Ovary (tissue), 3 donors: ENCODE data around the gene ASB1.

Experiments used
- EP300 ChIP-seq: sonication (generic); formaldehyde crosslinking; IDR thresholded peaks from one replicate; pipeline ENCODE4 v1.6.1; 2017; ENCODE audit warnings: antibody characterized with exemption
- POLR2A ChIP-seq: fragments of 450-650 bp; IDR thresholded peaks from one replicate; pipeline ENCODE4 v1.6.1; 2017; ENCODE audit warnings: antibody characterized with exemption, mild to moderate bottlenecking, moderate library complexity
- TF ChIP-seq, protein P1 (sequence below), 3 donors: fragments of 450-650 bp in 2 of 3; fragments of 200-600 bp in 1 of 3; IDR thresholded peaks; one replicate each; pipeline versions ENCODE4 v1.5.1 to v1.8.0; 2016 to 2022; ENCODE audit warnings: antibody characterized with exemption in 3 of 3, mild to moderate bottlenecking in 1 of 3
- donor health status: DM: no; HTN: no; CAD: no.

DNA sequence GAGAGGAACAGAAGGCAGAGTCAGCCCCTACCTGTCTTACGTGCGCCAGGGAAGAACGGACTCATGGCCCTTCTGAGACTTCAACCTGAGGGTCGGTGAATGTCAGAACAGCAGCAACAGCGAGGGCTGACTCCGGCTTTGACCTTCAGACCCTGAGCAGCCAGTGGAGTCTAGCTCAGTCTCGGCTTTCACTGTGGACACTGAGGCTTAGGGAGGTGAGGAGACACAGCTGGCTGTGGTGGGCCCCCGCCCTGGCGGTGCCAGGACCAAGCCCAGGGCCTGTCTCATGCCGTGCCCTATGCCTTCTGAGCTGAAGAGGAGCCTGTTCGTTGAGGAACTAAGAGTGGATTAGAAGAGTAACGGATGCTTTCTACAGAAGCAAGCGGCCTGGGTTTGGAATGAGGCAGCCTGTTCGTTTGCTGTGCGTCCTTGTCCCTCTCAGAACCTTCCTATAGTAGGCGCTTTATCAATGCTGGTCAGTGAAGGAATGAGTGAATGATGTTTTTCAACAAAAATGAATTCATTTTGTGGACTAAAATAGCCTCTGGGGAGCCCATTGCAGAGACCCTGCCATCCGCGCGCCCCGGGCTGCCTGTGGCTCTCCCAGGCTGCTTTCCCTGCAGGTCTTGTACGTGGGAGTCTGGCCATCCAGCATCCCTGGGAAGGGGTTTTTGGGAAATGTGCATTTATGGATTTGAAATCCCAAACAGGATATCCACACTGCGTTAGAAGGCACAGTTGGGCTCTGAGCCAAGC, 38.9 kb downstream of the ASB1 start:
- TF ChIP-seq POLR2A (no peak), EP300 (no peak)
- TF ChIP-seq, protein P1, sequence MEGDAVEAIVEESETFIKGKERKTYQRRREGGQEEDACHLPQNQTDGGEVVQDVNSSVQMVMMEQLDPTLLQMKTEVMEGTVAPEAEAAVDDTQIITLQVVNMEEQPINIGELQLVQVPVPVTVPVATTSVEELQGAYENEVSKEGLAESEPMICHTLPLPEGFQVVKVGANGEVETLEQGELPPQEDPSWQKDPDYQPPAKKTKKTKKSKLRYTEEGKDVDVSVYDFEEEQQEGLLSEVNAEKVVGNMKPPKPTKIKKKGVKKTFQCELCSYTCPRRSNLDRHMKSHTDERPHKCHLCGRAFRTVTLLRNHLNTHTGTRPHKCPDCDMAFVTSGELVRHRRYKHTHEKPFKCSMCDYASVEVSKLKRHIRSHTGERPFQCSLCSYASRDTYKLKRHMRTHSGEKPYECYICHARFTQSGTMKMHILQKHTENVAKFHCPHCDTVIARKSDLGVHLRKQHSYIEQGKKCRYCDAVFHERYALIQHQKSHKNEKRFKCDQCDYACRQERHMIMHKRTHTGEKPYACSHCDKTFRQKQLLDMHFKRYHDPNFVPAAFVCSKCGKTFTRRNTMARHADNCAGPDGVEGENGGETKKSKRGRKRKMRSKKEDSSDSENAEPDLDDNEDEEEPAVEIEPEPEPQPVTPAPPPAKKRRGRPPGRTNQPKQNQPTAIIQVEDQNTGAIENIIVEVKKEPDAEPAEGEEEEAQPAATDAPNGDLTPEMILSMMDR (IDR thresholded peaks at IDR 0.05): no peak
